Activated T-helper 9 cell treated with anti-CD3 and anti-CD28 coated beads, Interleukin-2, amount 50 U/mL, for 16 hours (primary cell): ENCODE results near the gene UNG.

Experiments
- DNase-seq: peaks from one replicate; pipeline ENCODE4 v3.0.0-alpha.2; 2020; ENCODE audit warnings: low read depth

Gene UNG

GRCh38 chr12:109089683-109090082 lies 7.7 kb upstream of the UNG start:
- no peak for DNase-seq

DNA sequence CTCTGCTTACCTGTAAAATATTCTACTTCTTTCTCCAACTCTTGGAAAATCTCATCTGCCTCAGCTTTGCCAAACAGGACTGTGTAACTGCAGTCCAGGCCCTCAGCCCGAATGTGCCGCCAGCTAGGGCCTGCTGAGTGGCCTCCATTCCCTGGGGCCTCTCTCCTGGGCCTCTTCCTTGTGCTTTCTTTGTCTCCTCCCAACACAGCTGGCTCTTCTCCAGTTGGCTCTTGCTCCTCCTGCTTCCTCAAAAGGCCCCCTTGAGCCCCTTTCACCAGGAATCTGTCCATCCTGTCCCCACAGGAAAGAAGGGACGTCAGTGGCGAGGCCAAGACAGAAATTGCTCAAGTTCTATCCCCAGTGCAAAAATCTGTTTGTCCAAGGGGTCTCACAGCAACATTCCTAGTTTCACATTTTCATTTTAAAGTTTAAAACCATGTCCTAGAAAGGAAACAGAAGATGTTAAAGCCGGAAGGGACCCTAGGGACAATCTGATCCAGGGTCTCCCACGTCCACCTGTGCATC lies 4.8 kb upstream of the UNG start:
- no peak for DNase-seq

- DNase-seq, result peak; percentile 93
Measured at GRCh38 chr12:109093022-109093918, 4.1 kb upstream of the UNG start, which contains the start of gene ALKBH2. TSS of gene ALKBH2 (minus strand) at chr12:109093472. CDS start at chr12:109092786, 686 bp downstream.

DNA sequence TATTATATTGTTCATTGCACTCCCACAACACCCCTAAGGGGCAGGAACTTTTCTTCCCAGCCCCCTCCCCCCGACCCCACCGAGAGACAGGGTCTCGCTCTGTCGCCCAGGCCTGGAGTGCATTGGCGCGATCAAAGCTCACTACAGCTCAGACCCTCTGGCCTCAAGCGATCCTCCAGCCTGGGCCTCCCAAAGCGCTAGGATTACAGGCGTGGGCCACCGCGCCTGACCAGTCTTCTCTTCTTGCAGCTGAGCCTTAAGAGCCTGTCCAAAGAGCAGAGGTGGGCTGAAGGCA lies 310 bp upstream of the UNG start:
- no peak for DNase-seq

GRCh38 chr12:109098183-109098604 lies 797 bp downstream of the UNG start:
- DNase-seq, result no peak

- no peak for DNase-seq
Measured at GRCh38 chr12:109098651-109099050, 1.3 kb downstream of the UNG start.

DNA sequence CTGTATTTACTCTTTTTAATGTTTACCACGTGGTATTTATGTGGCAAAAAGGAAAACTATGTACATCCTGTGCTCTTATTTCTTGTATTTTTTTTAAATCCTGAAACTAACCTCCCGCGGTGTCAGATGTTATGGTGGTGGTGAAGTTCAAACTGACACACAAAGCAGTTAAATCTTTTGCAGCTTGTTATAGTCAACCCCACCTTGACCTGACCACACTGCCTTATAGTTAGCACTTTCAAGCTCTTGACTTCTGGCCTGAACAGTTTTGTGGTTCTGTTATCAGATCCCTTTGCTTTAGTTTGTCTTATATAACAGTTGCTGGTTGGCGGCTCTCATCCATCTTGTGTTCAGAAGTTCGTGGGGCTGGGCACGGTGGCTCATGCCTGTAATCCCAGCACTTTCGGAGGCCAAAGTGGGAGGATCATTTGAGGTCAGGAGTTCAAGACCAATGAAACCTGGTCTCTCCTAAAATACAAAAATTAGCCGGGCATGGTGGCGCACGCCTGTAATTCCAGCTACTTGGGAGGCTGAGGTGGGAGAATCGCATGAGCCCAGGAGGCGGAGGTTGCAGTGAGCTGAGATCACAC lies 2.1 kb downstream of the UNG start:
- DNase-seq, result no peak

- no peak for DNase-seq
Measured at GRCh38 chr12:109100741-109101140, 3.3 kb downstream of the UNG start.

DNA sequence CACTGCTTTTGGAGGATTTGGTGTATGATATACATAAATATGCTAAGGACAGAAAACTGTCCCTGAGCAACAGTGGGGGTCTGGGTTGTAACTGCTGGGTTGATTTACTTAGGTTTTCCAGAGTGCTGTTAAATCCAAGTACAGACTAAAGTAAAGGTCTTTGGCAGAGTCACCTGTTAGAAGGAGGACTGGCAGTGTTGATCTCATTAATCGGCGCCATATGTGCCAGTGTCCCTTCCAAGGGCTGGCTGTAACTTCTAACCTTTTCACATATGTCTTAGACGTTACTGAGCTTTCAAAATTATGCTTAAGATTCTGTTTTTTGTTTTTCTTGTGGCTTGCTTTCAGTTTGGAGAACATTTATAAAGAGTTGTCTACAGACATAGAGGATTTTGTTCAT lies 5.1 kb downstream of the UNG start:
- no peak for DNase-seq

DNA sequence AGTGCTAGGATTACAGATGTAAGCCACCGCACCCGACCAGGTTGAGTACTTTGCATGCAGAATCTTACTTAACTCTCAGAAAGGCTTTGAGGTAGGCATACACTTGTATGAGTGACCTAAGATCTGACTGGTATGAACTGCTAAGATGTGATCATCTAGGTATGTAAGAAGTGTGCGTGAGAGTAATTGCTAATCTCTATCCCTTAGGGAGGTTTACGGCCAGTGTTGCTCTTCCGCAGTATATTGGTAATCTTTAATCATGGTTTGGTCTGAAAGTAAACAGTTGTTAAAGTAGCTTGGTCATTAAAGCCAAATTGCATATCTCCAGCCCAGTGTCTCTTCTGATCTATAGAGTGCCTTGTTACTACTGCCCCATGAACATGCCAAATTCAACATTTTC lies 7.8 kb downstream of the UNG start:
- no peak for DNase-seq

GRCh38 chr12:109109746-109110350 lies 12.5 kb downstream of the UNG start:
- no peak for DNase-seq

- DNase-seq, result peak; percentile 22
Measured at GRCh38 chr12:109110988-109111495, 13.6 kb downstream of the UNG start.

DNA sequence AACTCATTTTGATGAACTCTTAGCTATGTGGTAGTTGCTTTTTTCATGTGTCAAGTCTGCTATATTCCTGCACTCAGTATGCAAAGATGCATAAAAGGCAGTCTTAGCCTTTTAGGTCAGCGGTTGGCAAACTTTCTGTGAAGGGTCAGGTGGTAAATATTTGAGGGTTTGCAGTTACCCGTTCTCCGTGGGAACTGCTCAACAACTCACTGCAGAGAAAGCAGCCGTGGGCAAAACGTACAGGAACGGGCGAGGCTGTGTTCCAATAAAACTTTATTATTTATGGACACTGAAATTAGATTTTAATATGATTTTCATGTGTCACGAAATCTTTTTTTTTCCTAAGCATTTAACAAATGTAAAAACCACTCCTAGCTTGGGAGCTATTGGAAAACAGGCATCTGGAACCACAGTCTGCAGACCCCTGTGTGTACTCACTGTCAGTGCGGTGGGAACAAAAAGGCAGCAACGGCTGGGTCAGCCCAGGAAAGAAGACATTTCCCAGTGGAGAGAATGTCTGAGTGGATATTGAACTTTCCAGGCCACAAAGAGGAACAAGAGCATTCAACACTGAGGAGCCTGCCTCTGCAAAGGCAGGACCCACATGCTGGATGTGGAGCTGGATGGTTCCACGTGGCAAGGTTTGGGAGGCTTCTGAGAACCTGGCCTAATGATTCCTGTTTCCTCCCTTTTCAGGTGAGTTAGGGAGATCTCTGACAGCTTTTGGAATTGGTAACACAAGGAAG lies 15.5 kb downstream of the UNG start:
- DNase-seq, result no peak

DNA sequence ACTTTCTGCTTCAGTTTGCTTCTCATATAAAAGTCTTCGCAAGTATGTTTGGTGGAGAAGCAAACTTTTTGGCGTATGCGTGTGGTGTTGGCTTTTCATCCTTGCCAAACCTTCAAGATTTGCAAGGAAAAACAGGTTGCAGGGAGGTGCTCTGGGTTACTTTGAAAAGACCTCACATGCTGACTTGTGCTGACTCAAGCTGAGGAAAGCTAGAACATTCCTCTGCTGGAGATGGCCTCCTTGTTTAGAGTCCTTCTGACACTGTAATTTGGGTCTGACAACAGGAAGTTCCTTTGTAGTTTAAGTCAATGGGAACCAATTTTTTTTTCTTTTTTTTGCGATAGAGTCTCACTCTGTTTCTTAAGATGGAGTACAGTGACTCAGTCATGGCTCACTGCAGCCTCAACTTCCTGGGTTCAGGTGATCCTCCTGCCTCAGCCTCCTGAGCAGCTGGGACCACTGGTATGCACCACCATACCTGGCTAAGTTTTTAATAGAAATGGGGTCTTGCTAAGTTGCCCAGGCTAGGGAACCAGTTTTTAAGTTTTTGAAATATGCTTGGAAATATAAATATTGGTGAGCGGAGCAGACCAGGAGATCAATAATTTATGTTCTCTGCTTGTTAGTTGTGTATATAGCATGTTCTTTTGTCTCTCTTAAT lies 16.4 kb downstream of the UNG start:
- DNase-seq, result no peak

DNA sequence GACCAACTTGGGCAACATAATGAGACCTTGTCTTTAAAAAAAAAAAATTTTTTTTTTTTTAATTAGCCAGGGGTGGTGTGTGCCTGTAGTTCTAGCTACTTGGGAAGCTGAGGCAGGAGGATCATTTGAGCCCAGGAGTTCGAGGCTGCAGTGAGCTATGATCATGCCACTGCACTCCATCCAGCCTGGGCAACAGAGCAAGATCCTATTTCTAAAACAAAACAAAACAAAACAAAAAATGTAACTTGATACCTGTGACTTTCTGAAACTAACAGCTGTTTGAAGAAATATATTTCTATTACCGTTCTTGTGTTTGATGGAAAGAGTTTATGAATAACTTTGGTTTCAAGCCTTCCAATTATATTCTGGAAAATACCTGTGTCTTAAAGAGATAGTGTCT lies 17.2 kb downstream of the UNG start:
- DNase-seq, result no peak

DNA sequence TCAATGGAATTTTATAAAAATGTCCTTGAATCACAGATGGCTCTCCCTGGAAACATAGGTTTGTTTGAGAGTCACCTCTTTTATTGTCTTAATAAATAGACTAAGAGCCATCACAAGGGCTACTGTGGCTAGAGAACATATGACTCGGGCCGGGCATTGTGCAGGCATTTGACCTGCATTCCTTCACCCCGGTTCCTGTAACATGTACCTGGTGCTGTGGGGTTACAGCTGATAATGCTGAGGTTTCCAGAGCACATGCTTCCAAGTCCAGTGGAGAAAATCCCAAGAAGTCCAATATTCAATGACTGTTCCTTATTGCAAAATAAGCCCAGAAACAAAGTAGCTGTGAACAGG lies 18.0 kb downstream of the UNG start:
- DNase-seq, result no peak

- no peak for DNase-seq
Measured at GRCh38 chr12:109115758-109116610, 18.6 kb downstream of the UNG start, which contains the start of gene ACACB. TSS of gene ACACB (plus strand) at chr12:109116587. CDS start at chr12:109139406, 22,819 bp downstream.

GRCh38 chr12:109116611-109116949 lies 19.2 kb downstream of the UNG start:
- no peak for DNase-seq

DNA sequence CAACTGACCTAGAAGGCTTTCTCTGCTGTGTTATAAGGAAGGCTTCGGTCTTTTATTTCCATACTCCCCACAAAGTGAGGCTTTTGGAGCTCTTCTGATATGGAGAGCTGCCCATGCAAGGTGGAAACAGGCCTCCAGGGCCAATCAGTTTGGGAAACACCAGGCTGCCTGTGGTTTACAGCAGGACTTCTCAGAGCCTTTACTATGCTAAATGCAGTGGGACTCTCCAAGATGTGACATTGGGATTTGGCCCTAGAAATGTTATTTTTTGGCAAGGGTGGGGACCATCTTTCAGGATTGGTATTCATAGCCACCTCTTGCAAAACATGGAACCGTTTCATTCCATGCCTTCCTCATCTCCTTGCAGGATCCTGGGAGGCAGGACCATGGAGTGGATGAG lies 22.7 kb downstream of the UNG start:
- no peak for DNase-seq

DNA sequence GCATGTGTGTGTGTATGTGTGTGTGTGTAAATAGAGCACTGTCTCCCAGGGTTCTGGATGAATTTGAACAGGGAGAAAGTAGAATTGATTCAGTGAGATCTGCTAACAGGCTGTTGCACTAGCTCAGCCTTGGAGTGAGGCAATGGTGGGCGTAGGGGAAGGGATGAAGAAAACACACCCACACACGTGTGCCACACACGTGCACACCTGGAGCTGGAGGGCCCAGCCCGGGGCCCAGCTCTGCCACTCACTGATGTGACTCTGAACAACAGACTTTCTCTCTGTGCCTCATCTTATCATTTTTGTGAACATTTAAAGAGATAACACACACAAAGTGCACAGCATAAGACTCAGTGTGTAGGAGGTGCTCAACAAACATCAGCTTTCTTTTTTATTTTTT lies 23.2 kb downstream of the UNG start:
- DNase-seq, result no peak
